Measurements from ENCODE around the gene MACROH2A2.

GRCh38 chr10:70142555-70142954 is 89.9 kb downstream of the MACROH2A2 start:
- TF ChIP-seq, protein P1, sequence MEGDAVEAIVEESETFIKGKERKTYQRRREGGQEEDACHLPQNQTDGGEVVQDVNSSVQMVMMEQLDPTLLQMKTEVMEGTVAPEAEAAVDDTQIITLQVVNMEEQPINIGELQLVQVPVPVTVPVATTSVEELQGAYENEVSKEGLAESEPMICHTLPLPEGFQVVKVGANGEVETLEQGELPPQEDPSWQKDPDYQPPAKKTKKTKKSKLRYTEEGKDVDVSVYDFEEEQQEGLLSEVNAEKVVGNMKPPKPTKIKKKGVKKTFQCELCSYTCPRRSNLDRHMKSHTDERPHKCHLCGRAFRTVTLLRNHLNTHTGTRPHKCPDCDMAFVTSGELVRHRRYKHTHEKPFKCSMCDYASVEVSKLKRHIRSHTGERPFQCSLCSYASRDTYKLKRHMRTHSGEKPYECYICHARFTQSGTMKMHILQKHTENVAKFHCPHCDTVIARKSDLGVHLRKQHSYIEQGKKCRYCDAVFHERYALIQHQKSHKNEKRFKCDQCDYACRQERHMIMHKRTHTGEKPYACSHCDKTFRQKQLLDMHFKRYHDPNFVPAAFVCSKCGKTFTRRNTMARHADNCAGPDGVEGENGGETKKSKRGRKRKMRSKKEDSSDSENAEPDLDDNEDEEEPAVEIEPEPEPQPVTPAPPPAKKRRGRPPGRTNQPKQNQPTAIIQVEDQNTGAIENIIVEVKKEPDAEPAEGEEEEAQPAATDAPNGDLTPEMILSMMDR (IDR thresholded peaks at IDR 0.05) = no peak
- no peak for TF ChIP-seq POLR2A (IDR thresholded peaks at IDR 0.05; ENCODE audit: low read depth)
- no peak for TF ChIP-seq POLR2AphosphoS5 (IDR thresholded peaks at IDR 0.05)
- no peak for TF ChIP-seq EP300 (IDR thresholded peaks at IDR 0.05)

Data from esophagus muscularis mucosa (tissue), 4 donors.